ENCODE data around the gene CAMK2D.

Gene CAMK2D

DNA sequence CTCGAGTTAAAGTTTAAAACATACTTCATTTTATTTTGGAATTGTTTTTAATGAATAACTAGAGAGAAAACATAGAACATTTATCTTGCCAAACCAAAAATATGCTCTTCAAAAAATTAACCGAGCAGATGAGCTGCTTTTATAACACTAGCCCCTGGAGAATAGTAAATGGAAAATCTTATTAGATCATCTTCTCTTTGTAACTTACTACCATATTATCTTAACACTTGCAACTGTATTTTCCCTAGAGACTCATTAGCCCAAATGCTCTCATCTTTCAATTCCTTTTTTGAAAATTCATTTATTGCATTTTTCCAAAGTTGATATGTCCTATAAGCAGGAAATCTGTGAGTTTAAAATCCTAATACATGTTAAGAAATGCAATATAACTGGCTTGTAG is 143.3 kb downstream of the CAMK2D start:
- Histone ChIP-seq H3K4me1 (ENCODE audit: control insufficient read depth, insufficient read depth, low read length) (peaks cover 37% of the 10 kb centered on the region), H3K9me3 (ENCODE audit: control insufficient read depth, low read length) (no peaks in the 10 kb centered on the region), H3K27me3 (replicated peaks; ENCODE audit: control insufficient read depth, insufficient read depth, low read length) (no peaks in the 10 kb centered on the region), H3K9ac (ENCODE audit: low read length) (peak overlapping the region; percentile 32), H3K4me3 (ENCODE audit: low read length) (no peak overlapping the region), H3K36me3 (ENCODE audit: control insufficient read depth, insufficient read depth, low read length, severe bottlenecking) (peaks cover 12% of the 10 kb centered on the region)
- DNase-seq (ENCODE audit: low read depth), result no peak

GRCh38 chr4:113617195-113617594 is 144.3 kb downstream of the CAMK2D start:
- Histone ChIP-seq H3K27me3 (replicated peaks; ENCODE audit: control insufficient read depth, insufficient read depth, low read length) (no peaks in the 10 kb centered on the region), H3K9me3 (ENCODE audit: control insufficient read depth, low read length) (no peaks in the 10 kb centered on the region), H3K4me1 (ENCODE audit: control insufficient read depth, insufficient read depth, low read length) (peaks cover 47% of the 10 kb centered on the region), H3K36me3 (ENCODE audit: control insufficient read depth, insufficient read depth, low read length, severe bottlenecking) (peaks cover 5% of the 10 kb centered on the region), H3K9ac (ENCODE audit: low read length) (no peak overlapping the region), H3K4me3 (ENCODE audit: low read length) (no peak overlapping the region)
- DNase-seq (ENCODE audit: low read depth), result no peak

- H3K4me3 ChIP-seq (ENCODE audit: low read length), result no peak overlapping the region
- peaks cover 51% of the 10 kb centered on the region for H3K4me1 ChIP-seq (ENCODE audit: control insufficient read depth, insufficient read depth, low read length)
- H3K9ac ChIP-seq (ENCODE audit: low read length), result no peak overlapping the region
- peaks cover 5% of the 10 kb centered on the region for H3K36me3 ChIP-seq (ENCODE audit: control insufficient read depth, insufficient read depth, low read length, severe bottlenecking)
- DNase-seq (ENCODE audit: low read depth), result no peak
- H3K9me3 ChIP-seq (ENCODE audit: control insufficient read depth, low read length), result no peaks in the 10 kb centered on the region
- no peaks in the 10 kb centered on the region for H3K27me3 ChIP-seq (replicated peaks; ENCODE audit: control insufficient read depth, insufficient read depth, low read length)
Observed at GRCh38 chr4:113616443-113616842, 145.1 kb downstream of the CAMK2D start.

DNA sequence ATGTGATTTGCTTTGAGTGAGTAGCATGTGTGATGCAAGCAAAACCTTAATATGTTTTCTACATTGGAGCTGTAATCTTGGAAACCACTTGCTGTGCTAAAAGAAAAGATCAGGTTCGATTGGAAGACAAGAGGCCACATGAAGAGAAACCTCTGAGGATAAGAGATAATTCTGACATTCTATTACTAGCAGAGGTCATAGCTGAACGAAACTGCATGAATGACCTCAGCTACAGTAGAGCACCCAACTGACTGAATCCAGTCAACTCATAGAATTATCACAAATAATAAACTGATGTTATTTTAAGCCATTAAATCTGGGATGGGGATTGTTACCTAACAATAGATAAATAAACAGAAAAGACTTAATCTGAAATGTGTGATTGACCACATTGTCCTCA is 147.1 kb downstream of the CAMK2D start:
- Histone ChIP-seq H3K4me1 (ENCODE audit: control insufficient read depth, insufficient read depth, low read length) (peaks cover 51% of the 10 kb centered on the region), H3K36me3 (ENCODE audit: control insufficient read depth, insufficient read depth, low read length, severe bottlenecking) (peaks cover 21% of the 10 kb centered on the region), H3K9ac (ENCODE audit: low read length) (no peak overlapping the region), H3K27me3 (replicated peaks; ENCODE audit: control insufficient read depth, insufficient read depth, low read length) (no peaks in the 10 kb centered on the region), H3K4me3 (ENCODE audit: low read length) (no peak overlapping the region), H3K9me3 (ENCODE audit: control insufficient read depth, low read length) (no peaks in the 10 kb centered on the region)
- DNase-seq (ENCODE audit: low read depth), result no peak

- DNase-seq (ENCODE audit: low read depth), result peak; percentile 52
Observed at GRCh38 chr4:113613503-113613902, 148.0 kb downstream of the CAMK2D start.

GRCh38 chr4:113610537-113610936 is 151.0 kb downstream of the CAMK2D start:
- no peak overlapping the region for H3K4me3 ChIP-seq (ENCODE audit: low read length)
- H3K4me1 ChIP-seq (ENCODE audit: control insufficient read depth, insufficient read depth, low read length), result peaks cover 29% of the 10 kb centered on the region
- H3K36me3 ChIP-seq (ENCODE audit: control insufficient read depth, insufficient read depth, low read length, severe bottlenecking), result peaks cover 46% of the 10 kb centered on the region
- H3K27me3 ChIP-seq (replicated peaks; ENCODE audit: control insufficient read depth, insufficient read depth, low read length), result no peaks in the 10 kb centered on the region
- no peaks in the 10 kb centered on the region for H3K9me3 ChIP-seq (ENCODE audit: control insufficient read depth, low read length)
- H3K9ac ChIP-seq (ENCODE audit: low read length), result no peak overlapping the region
- DNase-seq (ENCODE audit: low read depth), result no peak

More at GRCh38 chr4:113613503-113613902, 148.0 kb downstream of the CAMK2D start:
- Histone ChIP-seq H3K9ac (ENCODE audit: low read length) (no peak overlapping the region), H3K4me1 (ENCODE audit: control insufficient read depth, insufficient read depth, low read length) (peaks cover 48% of the 10 kb centered on the region), H3K36me3 (ENCODE audit: control insufficient read depth, insufficient read depth, low read length, severe bottlenecking) (peaks cover 30% of the 10 kb centered on the region), H3K27me3 (replicated peaks; ENCODE audit: control insufficient read depth, insufficient read depth, low read length) (no peaks in the 10 kb centered on the region), H3K4me3 (ENCODE audit: low read length) (no peak overlapping the region), H3K9me3 (ENCODE audit: control insufficient read depth, low read length) (no peaks in the 10 kb centered on the region)

- Histone ChIP-seq H3K4me3 (ENCODE audit: low read length) (no peak overlapping the region), H3K36me3 (ENCODE audit: control insufficient read depth, insufficient read depth, low read length, severe bottlenecking) (peaks cover 46% of the 10 kb centered on the region), H3K9ac (ENCODE audit: low read length) (no peak overlapping the region), H3K27me3 (replicated peaks; ENCODE audit: control insufficient read depth, insufficient read depth, low read length) (no peaks in the 10 kb centered on the region), H3K9me3 (ENCODE audit: control insufficient read depth, low read length) (no peaks in the 10 kb centered on the region), H3K4me1 (ENCODE audit: control insufficient read depth, insufficient read depth, low read length) (peaks cover 31% of the 10 kb centered on the region)
- DNase-seq (ENCODE audit: low read depth), result no peak
Observed at GRCh38 chr4:113607998-113608397, 153.5 kb downstream of the CAMK2D start.

GRCh38 chr4:113607147-113607720 is 154.3 kb downstream of the CAMK2D start:
- DNase-seq (ENCODE audit: low read depth), result no peak
- no peak overlapping the region for H3K4me3 ChIP-seq (ENCODE audit: low read length)
- H3K27me3 ChIP-seq (replicated peaks; ENCODE audit: control insufficient read depth, insufficient read depth, low read length), result no peaks in the 10 kb centered on the region
- H3K9ac ChIP-seq (ENCODE audit: low read length), result no peak overlapping the region
- no peaks in the 10 kb centered on the region for H3K9me3 ChIP-seq (ENCODE audit: control insufficient read depth, low read length)
- peaks cover 28% of the 10 kb centered on the region for H3K4me1 ChIP-seq (ENCODE audit: control insufficient read depth, insufficient read depth, low read length)
- peaks cover 46% of the 10 kb centered on the region for H3K36me3 ChIP-seq (ENCODE audit: control insufficient read depth, insufficient read depth, low read length, severe bottlenecking)

DNA sequence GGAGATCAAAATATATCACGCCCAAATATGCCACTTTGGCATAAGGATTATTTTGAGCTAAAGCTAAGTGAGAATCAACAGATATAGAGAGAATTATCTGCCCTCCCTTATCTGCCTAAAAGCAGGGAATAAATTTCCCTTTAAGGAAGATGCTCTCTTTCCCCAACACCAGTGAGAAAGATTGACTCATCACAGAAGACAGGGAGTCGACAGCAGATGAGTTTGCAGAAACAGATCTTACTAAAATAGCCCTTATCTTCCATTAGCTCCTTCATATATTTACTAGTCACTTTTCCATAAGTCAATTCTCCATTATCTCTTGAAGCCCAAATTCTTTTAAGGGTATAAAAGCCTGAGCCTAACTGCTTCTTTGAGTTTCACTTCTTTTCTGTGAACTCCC is 156.6 kb downstream of the CAMK2D start:
- DNase-seq (ENCODE audit: low read depth), result no peak
- no peak overlapping the region for H3K4me3 ChIP-seq (ENCODE audit: low read length)
- H3K27me3 ChIP-seq (replicated peaks; ENCODE audit: control insufficient read depth, insufficient read depth, low read length), result no peaks in the 10 kb centered on the region
- H3K9ac ChIP-seq (ENCODE audit: low read length), result peak overlapping the region; percentile 1
- H3K9me3 ChIP-seq (ENCODE audit: control insufficient read depth, low read length), result no peaks in the 10 kb centered on the region
- peaks cover 27% of the 10 kb centered on the region for H3K4me1 ChIP-seq (ENCODE audit: control insufficient read depth, insufficient read depth, low read length)
- peaks cover 41% of the 10 kb centered on the region for H3K36me3 ChIP-seq (ENCODE audit: control insufficient read depth, insufficient read depth, low read length, severe bottlenecking)

DNA sequence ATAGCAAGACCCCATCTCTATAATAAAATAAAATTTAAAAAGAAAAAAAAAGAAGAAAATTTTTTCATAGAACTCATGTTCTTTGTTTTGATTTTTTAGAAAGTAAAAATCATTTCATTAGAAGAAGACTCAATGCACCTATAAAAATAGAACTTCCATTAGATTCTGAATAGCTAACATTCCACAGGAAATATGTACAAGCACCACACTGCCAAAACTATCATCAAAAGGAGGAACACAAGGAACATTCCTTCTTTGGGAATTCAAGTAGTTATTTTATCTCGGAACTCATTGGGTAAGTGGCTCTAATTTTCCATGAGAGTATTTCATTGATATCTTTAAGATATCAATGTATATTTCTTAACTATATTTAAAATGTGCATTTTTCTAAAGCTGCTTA is 157.6 kb downstream of the CAMK2D start:
- Histone ChIP-seq H3K36me3 (ENCODE audit: control insufficient read depth, insufficient read depth, low read length, severe bottlenecking) (peaks cover 39% of the 10 kb centered on the region), H3K9me3 (ENCODE audit: control insufficient read depth, low read length) (no peaks in the 10 kb centered on the region), H3K4me3 (ENCODE audit: low read length) (peak overlapping the region; percentile 28), H3K9ac (ENCODE audit: low read length) (peak overlapping the region; percentile 27), H3K27me3 (replicated peaks; ENCODE audit: control insufficient read depth, insufficient read depth, low read length) (no peaks in the 10 kb centered on the region), H3K4me1 (ENCODE audit: control insufficient read depth, insufficient read depth, low read length) (peaks cover 27% of the 10 kb centered on the region)
- peak; percentile 38 for DNase-seq (ENCODE audit: low read depth)

GRCh38 chr4:113602646-113603228 is 158.8 kb downstream of the CAMK2D start:
- H3K4me3 ChIP-seq (ENCODE audit: low read length), result no peak overlapping the region
- DNase-seq (ENCODE audit: low read depth), result no peak
- H3K4me1 ChIP-seq (ENCODE audit: control insufficient read depth, insufficient read depth, low read length), result peaks cover 27% of the 10 kb centered on the region
- no peaks in the 10 kb centered on the region for H3K9me3 ChIP-seq (ENCODE audit: control insufficient read depth, low read length)
- H3K36me3 ChIP-seq (ENCODE audit: control insufficient read depth, insufficient read depth, low read length, severe bottlenecking), result peaks cover 30% of the 10 kb centered on the region
- no peak overlapping the region for H3K9ac ChIP-seq (ENCODE audit: low read length)
- H3K27me3 ChIP-seq (replicated peaks; ENCODE audit: control insufficient read depth, insufficient read depth, low read length), result no peaks in the 10 kb centered on the region

GRCh38 chr4:113601636-113602035 is 159.9 kb downstream of the CAMK2D start:
- H3K4me3 ChIP-seq (ENCODE audit: low read length), result no peak overlapping the region
- no peak overlapping the region for H3K9ac ChIP-seq (ENCODE audit: low read length)
- no peak for DNase-seq (ENCODE audit: low read depth)
- H3K36me3 ChIP-seq (ENCODE audit: control insufficient read depth, insufficient read depth, low read length, severe bottlenecking), result peaks cover 20% of the 10 kb centered on the region
- H3K4me1 ChIP-seq (ENCODE audit: control insufficient read depth, insufficient read depth, low read length), result peaks cover 27% of the 10 kb centered on the region
- H3K9me3 ChIP-seq (ENCODE audit: control insufficient read depth, low read length), result no peaks in the 10 kb centered on the region
- H3K27me3 ChIP-seq (replicated peaks; ENCODE audit: control insufficient read depth, insufficient read depth, low read length), result no peaks in the 10 kb centered on the region
